CD14-positive monocyte (primary cell): Measurements from ENCODE around the gene ARHGEF25. TPM values are rescaled to one million over a fixed set of nuclear protein-coding genes. Genes with fewer than 3 reads are reported as not detected.

Experiments used
- DNase-seq, 3 donors: peaks; one replicate each; pipeline ENCODE4 v3.0.0-alpha.2; 2011 to 2022
- H2AFZ ChIP-seq: 2 replicates; pipeline ENCODE4 v1.6.0; 2012; ENCODE audit warnings: mild to moderate bottlenecking, low read depth, low read length, inconsistent platforms; ENCODE audit not compliant: insufficient read depth, poor library complexity, severe bottlenecking
- H3K27ac ChIP-seq, 2 donors: 1 replicate in 1 of 2; 2 replicates in 1 of 2; pipeline ENCODE4 v1.5.1; 2012 to 2013; ENCODE audit warnings: low read length in 2 of 2, control low read depth in 1 of 2, inconsistent platforms in 1 of 2, low read depth in 1 of 2, mild to moderate bottlenecking in 1 of 2
- H3K27me3 ChIP-seq, 2 donors: one replicate each; pipeline versions ENCODE4 v1.6.0 to v1.6.1; 2011 to 2013; ENCODE audit warnings: low read length in 2 of 2; ENCODE audit not compliant: control insufficient read depth in 2 of 2, insufficient read depth in 2 of 2
- H3K36me3 ChIP-seq, 2 donors: replicated peaks in 1 of 2; 1 replicate in 1 of 2; 2 replicates in 1 of 2; pipeline versions ENCODE4 v1.5.1 to v1.6.1; 2012 to 2013; ENCODE audit warnings: low read length in 2 of 2, control low read depth in 1 of 2, inconsistent platforms in 1 of 2, mild to moderate bottlenecking in 1 of 2; ENCODE audit not compliant: insufficient read depth in 2 of 2, control insufficient read depth in 1 of 2
- H3K4me1 ChIP-seq, 2 donors: 1 replicate in 1 of 2; 2 replicates in 1 of 2; pipeline versions ENCODE4 v1.5.1 to v1.6.1; 2012 to 2013; ENCODE audit warnings: low read length in 2 of 2, control low read depth in 1 of 2, inconsistent platforms in 1 of 2, mild to moderate bottlenecking in 1 of 2, moderate library complexity in 1 of 2; ENCODE audit not compliant: insufficient read depth in 2 of 2, control insufficient read depth in 1 of 2
- H3K4me2 ChIP-seq: replicated peaks from 2 replicates; pipeline ENCODE3; 2012; ENCODE audit warnings: low read length, moderate library complexity, mild to moderate bottlenecking; ENCODE audit not compliant: poor library complexity, severe bottlenecking; ENCODE audit errors: extremely low read depth
- H3K4me3 ChIP-seq, 3 experiments: fragments of 200-600 bp in 1 of 3; sonication (generic) in 1 of 3; replicated peaks in 1 of 3; 1 replicate in 2 of 3; 2 replicates in 1 of 3; pipeline ENCODE4 v1.5.1; 2011 to 2013; ENCODE audit warnings: low read length in 3 of 3, mild to moderate bottlenecking in 3 of 3, control low read depth in 2 of 3, low read depth in 2 of 3, inconsistent platforms in 1 of 3, moderate library complexity in 1 of 3
- H3K79me2 ChIP-seq: 2 replicates; pipeline ENCODE4 v1.6.0; 2012; ENCODE audit warnings: mild to moderate bottlenecking, control low read depth, inconsistent platforms, low read length, moderate library complexity; ENCODE audit not compliant: insufficient read depth
- H3K9ac ChIP-seq: 2 replicates; pipeline ENCODE4 v1.6.0; 2017; ENCODE audit warnings: low read length, mild to moderate bottlenecking; ENCODE audit not compliant: insufficient read depth, poor library complexity, severe bottlenecking
- H3K9me3 ChIP-seq, 2 donors: replicated peaks in 1 of 2; 1 replicate in 1 of 2; 2 replicates in 1 of 2; pipeline versions ENCODE4 v1.5.1 to v1.6.1; 2012 to 2013; ENCODE audit warnings: low read length in 2 of 2, control low read depth in 1 of 2; ENCODE audit not compliant: control insufficient read depth in 1 of 2, insufficient read depth in 1 of 2
- H4K20me1 ChIP-seq: 2 replicates; pipeline ENCODE4 v1.6.0; 2012; ENCODE audit warnings: mild to moderate bottlenecking, low read length, control low read depth, moderate library complexity; ENCODE audit not compliant: insufficient read depth
- H3K27ac Mint-ChIP-seq, 7 donors: one replicate each; pipeline ENCODE4 v1.8.0; 2020; ENCODE audit warnings: mild to moderate bottlenecking in 7 of 7, mixed read lengths in 7 of 7, moderate library complexity in 6 of 7, inconsistent platforms in 2 of 7
- H3K27me3 Mint-ChIP-seq, 3 donors: one replicate each; pipeline ENCODE4 v1.8.0; 2021 to 2022; ENCODE audit warnings: low read depth in 3 of 3, mild to moderate bottlenecking in 3 of 3, mixed read lengths in 3 of 3, moderate library complexity in 3 of 3, inconsistent platforms in 1 of 3
- H3K36me3 Mint-ChIP-seq, 2 donors: one replicate each; pipeline ENCODE4 v1.8.0; 2020; ENCODE audit warnings: mixed read lengths in 2 of 2, inconsistent platforms in 1 of 2, mild to moderate bottlenecking in 1 of 2
- H3K4me1 Mint-ChIP-seq: one replicate; pipeline ENCODE4 v1.8.0; 2020; ENCODE audit warnings: mild to moderate bottlenecking, mixed read lengths
- H3K4me3 Mint-ChIP-seq, 2 donors: one replicate each; pipeline ENCODE4 v1.8.0; 2020; ENCODE audit warnings: mild to moderate bottlenecking in 2 of 2, mixed read lengths in 2 of 2, moderate library complexity in 1 of 2
- H3K9me3 Mint-ChIP-seq, 7 donors: one replicate each; pipeline ENCODE4 v1.8.0; 2020 to 2022; ENCODE audit warnings: mixed read lengths in 7 of 7, mild to moderate bottlenecking in 6 of 7, moderate library complexity in 6 of 7, inconsistent platforms in 2 of 7
- CTCF ChIP-seq: fragments of 200-600 bp; IDR thresholded peaks from one replicate; pipeline ENCODE4 v1.8.0; 2022; ENCODE audit warnings: antibody characterized with exemption, mild to moderate bottlenecking
- WGBS: methylation state at CpG from one replicate; pipeline ENCODE4 v1.1.5; 2013; ENCODE audit warnings: missing lambda C conversion rate; ENCODE audit not compliant: insufficient coverage; 5-methylcytosine and 5-hydroxymethylcytosine counted together
- intact Hi-C, 2 donors: fragments of 100-400 bp; cut with micrococcal nuclease; formaldehyde crosslinking; loops; one replicate each; pipeline versions ENCODE4 v1.15.0 to v1.15.1; 2023
- polyA plus RNA-seq, 3 donors: library from polyadenylated mRNA; depleted of rRNA in 1 of 3; unstranded in 2 of 3; stranded (reverse) in 1 of 3; fragments of 300-500 nt in 2 of 3; fragments of >200 nt in 1 of 3; fragmentation: Illumina TruSeq in 2 of 3; gene quantifications; 1 replicate in 2 of 3; 2 replicates in 1 of 3; pipeline ENCODE4 v1.2.3, GENCODE V29; 2012 to 2021

ARHGEF25 gene
- polyA plus RNA-seq, 3 donors: not detected

- Histone ChIP-seq H3K36me3 (peaks cover 21 to 23% of the 10 kb centered on the region in 2 donors), H3K9ac (peak overlapping the region; percentile 36), H3K27me3 (peaks cover 15 to 50% of the 10 kb centered on the region in 2 donors), H3K4me2 (peak overlapping the region; percentile 77), H4K20me1 (no peaks in the 10 kb centered on the region), H2AFZ (peak overlapping the region; percentile 75), H3K4me1 (peaks cover 9 to 13% of the 10 kb centered on the region in 2 donors), H3K9me3 (no peaks in the 10 kb centered on the region), H3K79me2 (no peaks in the 10 kb centered on the region), H3K4me3 (peak overlapping the region; percentile 25 to 71 (median 26)), H3K27ac (no peak overlapping the region)
- DNase-seq: no peak
- intact Hi-C loops: no loop called here
- Mint-ChIP-seq H3K9me3 (peaks cover 0 to 18% (median 2%) of the 10 kb centered on the region in 7 donors), H3K27me3 (peaks cover 48 to 54% (median 48%) of the 10 kb centered on the region in 3 donors), H3K4me3 (peak overlapping the region; percentile 74 to 85), H3K36me3 (peaks cover 29% of the 10 kb centered on the region in 2 donors), H3K4me1 (peaks cover 18% of the 10 kb centered on the region), H3K27ac (no peak overlapping the region)
- WGBS: 12% methylated on average over 16 of the region's 25 CpGs
- no peak for TF ChIP-seq CTCF
Observed at GRCh38 chr12:57604992-57605810, 6.0 kb upstream of the ARHGEF25 start.

- no peak overlapping the region for H3K4me3 ChIP-seq
- intact Hi-C loops: no loop called here
- H3K4me1 ChIP-seq: peaks cover 14 to 20% of the 10 kb centered on the region in 2 donors
- H3K27ac ChIP-seq: no peak overlapping the region
- H3K79me2 ChIP-seq: no peaks in the 10 kb centered on the region
- H3K4me2 ChIP-seq: no peak overlapping the region
- no peak overlapping the region for H3K4me3 Mint-ChIP-seq
- H3K9ac ChIP-seq: no peak overlapping the region
- 87% methylated on average over 3 of the region's 4 CpGs for WGBS
- H3K4me1 Mint-ChIP-seq: peaks cover 24% of the 10 kb centered on the region
- no peak overlapping the region for H3K27ac Mint-ChIP-seq
- H2AFZ ChIP-seq: no peak overlapping the region
- no peaks in the 10 kb centered on the region for H4K20me1 ChIP-seq
- peaks cover 22 to 24% of the 10 kb centered on the region in 2 donors for H3K36me3 Mint-ChIP-seq
- H3K27me3 Mint-ChIP-seq: peaks cover 54 to 60% (median 54%) of the 10 kb centered on the region in 3 donors
- H3K9me3 Mint-ChIP-seq: peaks cover 0 to 22% (median 3%) of the 10 kb centered on the region in 7 donors
- H3K9me3 ChIP-seq: peaks cover 0 to 2% of the 10 kb centered on the region in 2 donors
- H3K27me3 ChIP-seq: peaks cover 22 to 57% of the 10 kb centered on the region in 2 donors
- H3K36me3 ChIP-seq: peaks cover 15 to 17% of the 10 kb centered on the region in 2 donors
- no peak for TF ChIP-seq CTCF
- no peak for DNase-seq
Observed at GRCh38 chr12:57605811-57606311, 5.4 kb upstream of the ARHGEF25 start.
